ENCODE data around the gene CNPPD1. TPM values are rescaled to one million over a fixed set of nuclear protein-coding genes. Genes with fewer than 3 reads are reported as not detected.

Gene CNPPD1
- polyA plus RNA-seq (2013, experiment 1 of 2; ENCODE audit: insufficient read length), result 42.3 TPM
- 32.9 TPM for polyA plus RNA-seq (2013, experiment 2 of 2; ENCODE audit: insufficient read length)

DNA sequence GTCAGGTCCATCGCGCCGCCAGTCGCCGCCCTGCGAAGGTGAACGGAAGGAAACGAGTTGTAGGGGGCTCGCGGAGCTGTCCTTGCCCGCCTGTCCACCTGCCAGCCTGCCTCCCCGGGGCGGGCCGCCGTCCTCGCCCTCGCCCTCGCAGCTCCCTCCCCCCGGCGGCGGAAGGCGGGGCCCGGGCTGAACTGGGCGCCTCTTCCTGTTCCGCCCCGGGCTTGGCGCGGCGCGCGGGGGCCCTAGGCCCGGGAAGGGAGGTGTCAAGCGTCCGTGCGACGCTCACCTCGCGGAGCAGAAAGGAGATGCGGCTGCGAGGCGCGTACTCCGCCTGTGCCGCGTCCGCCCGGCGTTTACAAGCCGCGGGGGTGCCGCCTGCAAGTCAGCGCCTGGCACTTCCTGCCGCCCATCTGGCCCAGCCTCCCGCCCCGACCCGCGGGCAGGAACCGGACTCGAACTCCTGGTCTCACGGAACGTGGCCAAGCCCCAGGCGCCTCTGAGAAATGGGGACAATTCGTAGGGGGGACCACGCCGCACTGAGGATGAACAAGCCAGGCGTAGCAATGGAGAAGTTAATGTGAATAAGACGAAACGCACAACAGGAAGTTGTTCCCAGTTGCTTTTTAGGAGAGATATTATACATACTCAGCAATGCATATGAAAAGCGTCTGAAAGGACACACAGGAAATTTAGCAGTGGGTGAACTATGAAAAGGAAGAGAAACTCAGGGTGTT is at the start of gene CNPPD1:
Gene CNPPD1, minus strand, starts transcription at position 108 of the 734 bp plus-strand sequence. Its CDS starts 97 bp downstream, at position 11.
- DNase-seq, result peak; percentile 83

DNA sequence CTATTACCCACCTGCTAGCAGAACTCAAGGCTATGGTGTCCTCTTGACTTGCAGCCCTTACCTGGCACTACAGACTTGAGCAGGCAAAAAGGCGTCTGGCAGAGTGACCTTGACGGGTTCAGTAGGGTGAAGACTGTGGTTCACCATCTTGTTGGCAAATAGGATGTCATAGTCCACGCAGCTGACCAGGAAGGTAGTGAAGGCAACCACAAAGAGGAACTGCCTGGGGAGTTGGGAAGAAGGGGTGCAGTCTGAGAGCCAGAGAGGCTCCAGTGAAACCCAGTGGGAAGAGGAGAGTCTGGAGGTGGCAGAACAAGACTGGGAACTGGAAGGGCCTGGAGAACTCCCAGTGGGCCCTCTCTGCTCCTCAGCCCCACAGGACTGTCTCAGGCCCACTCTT is 48.6 kb upstream of the CNPPD1 start:
- no peak for DNase-seq

DNA sequence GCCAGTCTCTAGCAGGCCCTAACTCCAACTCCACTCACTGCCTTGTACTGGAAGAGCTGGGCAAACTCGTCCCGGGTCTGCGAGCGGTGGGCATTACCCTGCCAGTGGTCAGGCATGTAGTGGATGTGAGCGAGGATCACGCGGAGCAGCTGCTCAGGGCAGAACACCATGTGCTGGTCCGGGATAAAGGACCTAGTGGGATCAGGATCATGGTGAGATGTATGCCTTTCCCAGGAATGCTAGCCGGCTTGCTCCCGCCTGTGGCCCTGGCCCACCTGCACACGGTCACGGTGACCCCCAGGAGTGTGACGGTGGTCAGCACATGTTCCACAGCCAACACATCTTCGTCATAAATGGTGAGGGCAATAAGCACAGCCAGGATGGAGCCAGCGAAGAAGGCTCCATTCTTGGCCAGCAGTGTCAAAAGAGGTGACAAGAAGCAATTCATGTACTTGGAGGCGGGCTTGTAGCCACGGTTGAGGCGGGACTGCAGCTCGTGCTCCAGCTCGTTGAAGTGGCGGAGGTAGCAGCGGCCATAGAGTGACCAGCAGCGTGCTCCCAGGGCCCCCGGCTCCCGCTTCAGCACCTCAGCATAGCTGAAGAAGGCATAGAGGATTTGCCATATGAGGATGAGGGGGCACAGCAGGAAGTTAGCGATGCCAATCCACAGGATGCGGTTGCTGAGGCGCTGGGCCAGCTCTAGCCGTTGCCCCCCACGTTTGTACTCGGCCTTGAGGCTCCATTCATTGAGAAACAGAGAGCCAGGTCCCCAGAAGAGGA is 47.3 kb upstream of the CNPPD1 start:
- no peak for DNase-seq

DNA sequence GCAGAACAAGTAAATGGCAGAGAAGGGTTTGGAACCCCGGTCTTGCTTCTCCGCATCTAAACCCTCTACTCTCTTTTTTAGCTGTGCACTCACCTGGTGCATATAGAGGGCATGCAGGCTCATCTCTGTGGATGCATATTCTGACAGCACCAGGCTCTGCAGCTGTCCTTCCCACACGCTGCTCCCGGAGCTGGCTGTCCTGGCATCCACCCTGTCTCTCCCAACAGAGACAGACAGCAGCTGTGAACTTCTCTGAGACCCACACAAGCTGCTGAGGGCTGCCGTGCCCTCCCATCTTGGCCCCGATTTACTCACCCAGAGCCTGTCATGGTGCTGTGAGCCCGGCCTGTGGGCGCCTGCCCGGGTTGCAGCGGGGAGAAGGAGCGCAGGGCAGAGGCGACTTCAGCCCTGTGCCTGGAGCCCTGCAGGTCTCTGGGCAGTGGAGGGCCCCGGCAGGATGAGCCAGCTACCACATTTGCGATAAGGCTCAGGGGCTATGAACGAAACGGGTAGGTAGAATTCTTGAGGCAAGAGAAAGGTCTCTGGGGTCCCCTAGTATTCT is 45.3 kb upstream of the CNPPD1 start:
- no peak for DNase-seq

DNA sequence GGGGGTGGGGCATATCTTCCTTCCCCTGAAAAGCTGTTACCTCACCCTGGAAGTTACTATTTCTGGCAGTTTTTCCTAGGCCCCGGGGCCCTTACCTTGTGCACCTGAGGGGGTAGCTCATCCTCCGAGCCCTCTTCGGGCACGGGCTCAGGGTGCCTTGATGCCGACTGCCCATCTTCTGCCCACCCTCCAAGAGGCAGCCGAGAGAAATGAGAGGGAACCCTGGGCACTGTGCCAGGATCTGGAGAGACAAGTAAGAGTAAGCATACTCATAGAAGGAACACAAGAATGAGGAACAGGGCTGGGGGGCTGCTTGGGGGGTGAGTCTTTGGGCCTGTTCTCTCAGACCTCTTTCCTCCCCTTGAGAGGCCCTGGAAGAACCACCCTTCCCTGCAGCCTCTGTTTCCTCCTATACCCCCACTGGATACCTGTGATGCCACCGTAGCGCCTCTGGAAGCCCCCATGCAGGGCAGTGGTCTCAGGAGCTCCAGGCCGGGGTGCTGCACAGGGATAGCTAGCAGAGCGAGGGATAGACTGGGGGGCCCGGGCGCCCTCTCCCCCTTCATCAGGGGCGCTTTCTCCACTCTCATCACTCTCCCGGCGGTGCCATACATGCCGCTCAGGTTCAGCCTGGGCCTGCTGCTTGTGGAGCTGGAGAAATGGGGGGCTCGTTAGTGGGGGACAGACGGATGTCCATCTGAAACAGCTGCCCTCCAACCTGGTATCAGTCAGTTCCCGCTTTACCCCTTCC is 44.1 kb upstream of the CNPPD1 start:
- no peak for DNase-seq

DNA sequence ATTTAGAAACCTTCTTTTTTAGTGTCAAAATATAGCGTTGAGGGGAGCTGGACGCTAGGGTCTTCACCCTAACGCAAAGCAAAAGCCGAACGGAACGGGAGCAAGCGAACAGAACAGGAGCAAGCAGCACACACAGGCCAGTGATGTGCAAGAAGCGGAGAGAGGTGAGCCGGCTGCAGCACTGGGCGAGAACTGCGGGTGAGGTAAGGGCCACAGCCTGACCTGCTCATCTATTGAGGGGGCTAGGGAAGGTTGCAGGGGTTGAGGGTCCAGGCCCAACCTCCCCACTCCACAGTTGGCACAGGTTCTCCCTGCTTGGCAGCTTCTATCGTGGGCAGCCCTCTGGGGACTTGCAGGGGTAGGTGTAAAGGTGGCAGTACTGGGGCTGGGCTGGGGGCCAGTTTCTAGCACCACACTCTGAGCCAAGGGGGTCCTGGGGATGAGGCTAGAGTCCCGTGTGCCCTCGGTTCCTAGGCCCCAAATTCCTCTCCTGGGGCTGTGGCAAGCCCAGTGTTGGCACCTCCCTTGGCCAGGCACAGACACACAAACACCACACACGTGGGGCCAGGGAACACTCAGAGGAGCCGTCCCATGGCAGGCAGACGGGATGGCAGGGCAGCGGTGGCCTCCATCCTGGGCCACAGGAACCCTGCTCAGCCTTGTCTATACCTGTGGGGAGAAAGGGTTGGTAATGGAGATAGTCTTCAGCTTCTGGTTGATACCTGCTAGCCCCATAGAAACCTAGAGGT is 43.2 kb upstream of the CNPPD1 start:
- no peak for DNase-seq

DNA sequence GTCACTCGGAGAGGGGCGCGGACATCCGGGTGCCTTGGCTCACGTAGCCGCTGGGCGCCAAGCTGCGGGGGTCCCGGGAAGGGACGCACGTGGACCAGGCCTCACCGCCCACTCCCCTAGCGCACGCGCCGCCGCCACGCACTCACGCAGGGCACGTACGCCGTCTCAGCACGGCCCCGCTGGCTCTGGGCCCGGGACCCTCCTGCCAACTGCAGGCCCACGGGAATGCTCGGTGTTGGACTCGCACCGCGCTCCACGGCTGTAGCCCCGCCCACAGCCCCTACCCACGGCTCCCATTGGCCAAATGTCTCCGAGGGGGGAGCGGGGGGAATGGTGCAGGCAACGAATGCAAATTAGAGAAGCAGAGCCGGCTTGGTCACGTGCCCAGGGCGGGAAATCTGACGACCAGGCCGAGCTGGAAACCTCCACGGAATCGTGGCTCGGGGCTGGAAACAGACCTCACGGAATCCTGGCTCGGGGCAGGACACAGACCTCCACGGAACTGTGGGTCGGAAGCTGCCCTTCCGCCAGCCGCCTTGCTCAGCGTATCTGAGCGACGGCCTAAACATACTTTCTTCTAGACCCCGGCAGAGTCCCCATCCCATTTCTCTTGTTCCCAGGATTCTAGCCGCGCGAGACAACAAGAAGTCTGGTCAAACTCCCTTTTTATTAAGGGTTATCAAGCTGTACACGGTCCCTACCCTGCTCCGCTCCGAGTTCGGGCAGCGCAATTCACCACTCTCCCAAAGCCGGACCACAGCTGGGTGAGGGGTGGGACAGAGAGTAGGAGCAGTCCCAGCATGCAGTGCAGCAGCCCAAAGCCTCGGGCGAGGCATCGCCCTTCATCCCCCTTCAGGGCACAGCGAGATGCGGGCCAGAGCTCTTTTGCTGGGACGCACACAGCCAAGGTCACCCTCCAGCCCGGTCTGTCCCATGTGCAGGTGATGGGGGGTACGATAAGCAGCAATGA is 42.3 kb upstream of the CNPPD1 start, which contains the start of gene ABCB6:
Gene ABCB6, minus strand, starts transcription at position 227 of the 970 bp plus-strand sequence. CDS start 285 bp downstream, outside the sequence.
- DNase-seq, result peak; percentile 95

DNA sequence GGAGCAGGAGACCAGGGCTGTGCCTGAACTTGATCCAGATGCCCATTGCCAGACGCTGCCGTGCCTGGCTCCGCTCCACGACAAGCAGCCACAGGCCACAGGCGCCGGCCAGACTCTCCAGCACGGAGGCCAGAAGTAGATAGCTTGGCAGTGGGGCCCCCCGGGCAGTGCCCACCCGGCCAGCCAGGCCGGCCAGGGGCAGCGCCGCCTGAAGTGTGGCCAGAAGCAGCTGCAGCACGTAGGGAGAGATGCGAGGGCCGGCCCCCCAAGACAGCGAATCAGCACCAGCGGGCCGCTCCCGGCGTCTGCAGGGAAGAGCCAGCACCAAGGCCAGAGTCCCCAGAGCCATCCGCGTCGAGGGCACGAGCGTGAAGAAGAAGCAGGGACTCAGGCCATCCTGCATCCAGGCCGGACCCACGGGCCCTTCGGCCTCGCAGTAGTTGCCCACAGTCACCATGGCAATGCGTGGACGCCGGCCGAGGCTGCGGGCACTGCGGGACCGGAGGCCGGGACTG is 41.5 kb upstream of the CNPPD1 start:
- DNase-seq, result peak; percentile 80

DNA sequence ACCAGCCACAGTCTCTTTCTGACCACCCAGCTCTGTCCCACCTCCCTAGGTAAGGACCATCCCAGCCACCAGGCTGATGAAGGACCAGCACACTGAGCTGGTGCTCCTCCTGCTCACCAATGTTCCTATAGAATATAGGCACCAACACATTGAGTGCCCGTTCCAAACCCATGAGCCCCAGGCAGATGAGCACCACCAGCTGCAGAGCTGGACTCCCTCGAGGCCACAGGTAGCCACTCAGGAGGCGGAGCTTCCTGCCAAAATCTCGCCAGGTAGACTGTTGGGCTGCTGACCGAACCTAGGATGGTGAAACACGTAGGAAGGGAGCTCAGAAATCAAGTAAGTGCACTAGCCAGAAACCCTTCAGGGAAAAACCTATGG is 39.8 kb upstream of the CNPPD1 start:
- no peak for DNase-seq

DNA sequence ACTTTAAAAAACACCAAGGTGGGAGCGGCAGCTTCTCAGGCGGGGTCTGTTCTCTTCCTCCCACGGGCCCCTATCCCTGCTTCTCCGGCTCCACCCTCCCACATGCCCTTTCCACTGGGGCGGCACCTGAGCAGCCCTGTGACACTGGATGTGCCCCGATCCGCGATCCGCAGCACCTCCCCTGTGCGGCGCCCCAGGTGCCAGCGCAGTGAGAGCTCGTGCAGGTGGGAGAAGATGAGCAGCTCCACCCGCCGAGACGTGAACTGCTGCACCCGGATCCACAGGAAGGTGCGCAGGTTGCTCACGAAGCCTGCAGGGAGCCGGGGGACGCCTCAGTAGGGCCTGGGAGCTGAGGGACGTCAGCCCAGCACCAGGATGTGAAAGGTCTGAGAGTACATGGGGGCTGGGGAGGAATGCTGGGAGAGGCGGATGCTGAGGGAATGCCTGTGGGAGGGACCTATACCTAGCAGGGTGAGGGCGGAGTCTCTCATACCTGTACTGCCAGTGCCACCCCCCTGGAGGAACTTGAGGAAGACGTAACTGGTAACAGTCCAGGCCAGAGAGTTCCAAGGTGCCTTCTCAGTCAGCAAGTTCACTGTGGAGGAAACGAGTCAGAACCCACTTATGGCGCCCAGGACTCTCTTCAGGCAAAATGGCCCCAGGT is 39.3 kb upstream of the CNPPD1 start:
- DNase-seq, result no peak

DNA sequence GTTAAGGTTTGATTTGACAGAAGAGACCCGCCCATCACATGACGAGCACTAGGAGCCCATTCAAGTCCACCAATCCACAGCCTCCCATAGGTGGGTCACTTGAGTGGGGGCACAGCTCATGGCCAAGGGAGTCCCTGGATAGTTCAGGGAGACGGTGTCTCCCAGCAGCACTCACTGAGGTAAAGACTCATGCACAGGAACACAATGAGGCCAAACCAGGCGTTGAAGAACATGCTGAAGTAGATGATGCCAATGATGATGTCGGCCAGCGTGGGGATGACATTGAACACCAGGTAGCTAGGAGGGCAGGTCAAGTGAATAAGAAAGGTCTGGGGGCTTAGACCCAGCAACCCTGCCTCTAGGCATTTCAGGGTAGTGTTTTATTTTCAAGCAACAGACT is 38.1 kb upstream of the CNPPD1 start:
- no peak for DNase-seq

DNA sequence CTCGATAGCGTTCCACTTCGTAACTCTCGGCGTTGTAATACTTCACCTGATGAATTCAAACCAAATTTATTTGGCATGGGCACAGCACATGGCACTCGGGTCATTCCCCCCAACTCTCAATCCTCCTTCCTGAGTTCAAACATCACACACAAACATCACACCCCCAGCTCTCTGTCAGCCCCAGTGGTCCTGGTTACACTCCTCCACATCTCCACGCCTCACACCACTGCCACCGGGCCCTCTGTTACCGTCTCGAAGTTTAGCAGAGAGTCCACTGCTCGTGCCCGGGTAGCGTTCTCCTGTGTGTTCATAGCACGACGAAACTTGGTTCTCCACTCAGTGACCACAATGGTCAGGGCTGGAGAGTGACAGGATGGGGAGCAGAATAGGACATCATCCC is 37.4 kb upstream of the CNPPD1 start:
- no peak for DNase-seq

DNA sequence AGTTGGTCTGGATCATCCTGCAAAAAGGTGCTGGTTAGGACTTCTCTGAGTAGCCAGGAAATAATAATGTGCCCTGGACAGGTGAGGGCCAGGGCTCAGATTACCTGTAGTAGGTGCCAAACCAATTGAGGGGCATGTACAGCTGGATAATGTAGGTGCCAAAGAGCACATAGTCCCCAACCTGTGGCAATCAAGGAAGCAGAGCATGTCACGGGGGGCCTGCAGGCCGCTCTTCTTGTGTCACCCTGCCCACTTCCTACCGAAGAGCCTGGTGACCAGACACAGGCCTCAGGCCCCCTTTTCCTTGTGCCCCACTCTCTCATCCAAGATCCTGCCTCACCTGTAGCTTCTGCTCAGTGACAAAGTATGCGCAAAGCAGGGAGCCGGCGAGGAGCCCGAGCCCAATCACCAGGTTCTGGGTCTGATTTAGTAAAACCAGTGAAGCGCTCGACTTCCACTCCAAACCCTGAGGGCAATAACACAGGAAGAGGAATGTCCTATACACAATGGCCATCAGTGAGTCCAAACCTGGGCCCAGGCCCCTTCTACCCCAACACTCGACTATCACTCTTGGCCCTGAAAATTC is 36.9 kb upstream of the CNPPD1 start:
- DNase-seq, result no peak

DNA sequence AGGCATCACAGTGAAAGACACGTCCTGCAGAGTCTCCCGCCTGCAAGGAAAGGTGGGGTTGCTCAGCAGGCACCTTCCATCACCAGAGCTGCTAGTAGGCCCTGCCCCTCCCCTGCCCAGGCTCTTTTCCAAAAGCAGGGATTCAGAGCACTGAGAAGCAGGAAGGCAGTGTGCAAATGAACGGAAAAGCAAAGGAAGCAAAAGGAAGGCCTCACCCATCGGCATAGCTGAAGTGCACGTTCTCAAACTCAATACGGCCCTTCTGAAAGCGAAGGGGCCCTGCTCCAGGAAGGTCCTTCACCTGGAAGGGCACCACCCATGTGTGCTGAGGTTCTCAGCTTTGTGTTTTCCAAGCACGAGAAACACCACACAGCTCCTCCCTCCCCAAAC is 36.3 kb upstream of the CNPPD1 start:
- DNase-seq, result no peak

DNA sequence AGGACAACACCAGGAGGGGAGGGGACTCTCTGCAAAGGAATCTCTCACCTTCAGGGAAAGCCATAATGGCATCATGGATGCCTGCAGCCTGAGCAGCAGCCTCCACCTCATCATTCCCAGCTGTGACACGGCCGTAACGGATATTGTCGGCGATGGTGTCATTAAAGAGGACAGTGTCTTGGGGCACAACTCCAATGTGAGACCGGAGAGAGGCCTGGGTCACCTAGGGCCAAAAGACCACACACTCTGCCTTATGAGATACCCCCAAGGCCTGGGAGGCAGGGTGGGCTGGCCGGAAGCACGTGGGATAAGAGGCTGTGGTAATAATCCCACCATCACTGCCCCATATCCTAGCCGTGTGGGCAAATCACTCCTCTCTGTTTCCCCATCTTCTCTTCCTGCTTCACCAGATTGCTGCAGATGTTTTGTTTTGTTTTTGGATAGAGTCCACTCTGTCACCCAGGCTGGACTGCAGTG is 34.2 kb upstream of the CNPPD1 start:
- DNase-seq, result no peak

DNA sequence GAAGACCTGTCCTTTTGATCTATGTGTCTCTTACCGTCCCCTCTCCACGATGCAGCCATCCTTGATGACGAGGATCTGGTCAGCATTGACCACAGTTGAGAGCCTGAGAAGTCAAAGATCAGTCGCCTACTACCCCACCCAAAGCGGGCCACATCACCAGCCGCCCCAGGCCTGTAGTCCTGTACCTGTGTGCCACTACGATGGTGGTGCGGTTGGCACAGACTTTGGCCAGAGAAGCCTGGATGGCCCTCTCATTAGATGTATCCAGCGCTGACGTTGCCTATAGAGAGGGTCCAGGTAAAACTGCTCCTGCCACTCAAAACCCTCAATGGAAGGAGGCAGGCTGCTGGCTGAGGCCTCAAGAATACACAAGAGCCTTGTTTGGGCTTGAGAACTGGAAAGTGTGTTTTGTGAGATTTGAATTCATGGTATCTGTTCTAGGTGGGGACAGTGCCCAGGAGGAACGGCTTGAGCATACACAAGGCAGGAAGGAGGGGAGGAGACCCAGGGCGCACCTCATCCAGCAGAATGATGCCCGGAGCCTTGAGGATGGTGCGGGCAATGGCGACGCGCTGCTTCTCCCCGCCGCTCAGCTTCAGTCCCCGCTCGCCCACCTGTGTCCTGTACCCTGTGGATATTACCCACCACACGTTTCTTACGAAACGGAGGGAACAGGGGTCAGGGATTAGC is 33.6 kb upstream of the CNPPD1 start:
- DNase-seq, result no peak

DNA sequence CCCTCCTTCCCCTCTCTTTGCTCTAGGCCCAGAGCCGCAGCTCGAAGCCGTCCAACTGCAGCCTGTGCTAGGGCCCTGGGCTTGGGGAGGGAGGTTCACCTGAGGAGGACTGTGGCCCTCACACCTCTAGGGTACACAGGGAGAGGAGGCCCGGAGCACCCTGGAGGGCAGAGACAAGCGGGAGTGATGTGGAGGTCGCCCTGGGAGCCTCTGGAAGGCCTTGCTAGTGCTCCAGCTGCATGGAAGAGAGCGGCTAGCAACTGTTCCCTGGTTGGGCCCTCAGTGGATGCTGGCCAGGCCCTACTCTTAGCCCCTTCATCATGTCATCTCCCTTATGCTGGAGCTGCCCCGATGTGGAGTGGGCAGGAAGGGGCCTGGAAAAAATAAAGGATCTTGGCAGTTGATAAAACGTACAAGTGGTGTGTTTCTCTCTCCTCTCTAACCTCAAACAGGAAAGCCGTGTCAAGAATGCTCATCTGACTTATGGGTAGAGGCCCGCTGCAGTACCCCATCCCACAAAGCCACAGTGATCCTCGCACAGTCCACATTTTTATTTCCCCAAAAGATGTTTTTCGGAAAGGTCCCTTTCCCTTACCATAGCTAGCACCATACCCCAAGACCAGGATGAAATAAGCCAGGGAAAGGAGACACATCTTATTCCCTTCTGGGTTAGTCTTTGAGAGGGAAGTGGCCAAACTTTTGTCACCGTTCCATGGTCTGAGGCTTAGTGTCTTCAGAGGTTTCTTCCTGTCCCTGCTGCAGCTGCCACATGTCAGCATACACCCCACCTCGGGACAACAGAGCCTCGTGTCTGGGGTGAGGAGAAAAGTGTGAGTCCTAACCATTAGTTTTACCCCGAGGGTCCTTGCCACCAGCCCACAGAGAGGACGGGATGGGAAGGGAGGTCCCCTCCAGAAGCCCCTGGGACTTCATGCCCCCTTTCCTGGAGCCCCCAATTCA is 32.8 kb upstream of the CNPPD1 start:
- no peak for DNase-seq

All from fibroblast of skin of back (primary cell).